HEK293 (cell line): ENCODE data around the gene PGP.

Experiments used
- CTCF ChIA-PET: fragments of 350-600 bp; formaldehyde crosslinking; extraction: SDS; loops from one replicate; lab custom pipeline; 2021; ENCODE audit warnings: antibody characterized with exemption; lab: Yijun Ruan, JAX
- POLR2A ChIA-PET: fragments of 300-600 bp; formaldehyde crosslinking; extraction: SDS; loops from one replicate; lab custom pipeline; 2020; ENCODE audit warnings: antibody characterized with exemption, inconsistent platforms; lab: Yijun Ruan, JAX
- H3K27ac ChIP-seq: fragments of 200-500 bp; sonication (Bioruptor generic); 2 replicates; pipeline ENCODE4 v1.5.1; 2014; ENCODE audit warnings: low read depth, low read length, control low read depth, inconsistent platforms; ENCODE audit errors: extremely low read depth
- H3K36me3 ChIP-seq, 2 experiments: fragments of 200-500 bp in 1 of 2; sonication (Bioruptor generic) in 1 of 2; 1 replicate in 1 of 2; 2 replicates in 1 of 2; pipeline ENCODE4 v1.5.1; 2014 to 2017; ENCODE audit warnings: inconsistent platforms in 2 of 2, low read length in 2 of 2; ENCODE audit not compliant: control insufficient read depth in 2 of 2, insufficient read depth in 1 of 2
- H3K4me1 ChIP-seq: fragments of 200-500 bp; sonication (Bioruptor generic); 2 replicates; pipeline ENCODE4 v1.5.1; 2014; ENCODE audit warnings: mild to moderate bottlenecking, low read length, inconsistent platforms; ENCODE audit not compliant: control insufficient read depth, insufficient read depth
- H3K4me3 ChIP-seq: 2 replicates; pipeline ENCODE4 v1.5.1; 2011; ENCODE audit warnings: low read depth, mild to moderate bottlenecking, control low read depth, low read length, moderate library complexity
- H3K9me3 ChIP-seq: fragments of 200-500 bp; sonication (Bioruptor generic); 2 replicates; pipeline ENCODE4 v1.5.1; 2014; ENCODE audit warnings: low read depth, low read length, inconsistent platforms; ENCODE audit not compliant: control insufficient read depth, insufficient read depth
- GLI4 ChIP-seq: fragments of 450-650 bp; formaldehyde crosslinking; IDR thresholded peaks from 2 replicates; pipeline ENCODE4 v1.5.1; 2016; ENCODE audit warnings: missing biosample characterization, missing genetic modification characterization
- GLIS1 ChIP-seq: fragments of 450-650 bp; formaldehyde crosslinking; IDR thresholded peaks from 2 replicates; pipeline ENCODE4 v1.5.1; 2016; ENCODE audit warnings: missing biosample characterization, missing genetic modification characterization
- KLF9 ChIP-seq: fragments of 450-650 bp; formaldehyde crosslinking; IDR thresholded peaks from 2 replicates; pipeline ENCODE4 v1.5.1; 2016; ENCODE audit warnings: missing biosample characterization, missing genetic modification characterization, low read depth
- MEIS1 ChIP-seq: sonication (generic); formaldehyde crosslinking; IDR thresholded peaks from 2 replicates; pipeline ENCODE4 v1.8.1; 2022; ENCODE audit warnings: missing genetic modification reagents, mild to moderate bottlenecking, borderline replicate concordance
- PRDM1 ChIP-seq: fragments of 450-650 bp; formaldehyde crosslinking; IDR thresholded peaks from 2 replicates; pipeline ENCODE4; 2016; ENCODE audit warnings: missing biosample characterization, missing genetic modification characterization
- TCF7L2 ChIP-seq: IDR thresholded peaks from 2 replicates; pipeline ENCODE4 v1.6.1; 2011; ENCODE audit warnings: low read depth, mild to moderate bottlenecking, inconsistent platforms, low read length, moderate library complexity, borderline replicate concordance
- ZBTB48 ChIP-seq: fragments of 450-650 bp; formaldehyde crosslinking; IDR thresholded peaks from 2 replicates; pipeline ENCODE4 v1.5.1; 2016; ENCODE audit warnings: missing biosample characterization, missing genetic modification characterization
- ZBTB8A ChIP-seq: fragments of 450-650 bp; formaldehyde crosslinking; IDR thresholded peaks from 2 replicates; pipeline ENCODE4 v1.5.1; 2016; ENCODE audit warnings: missing biosample characterization, missing genetic modification characterization
- ZEB2 ChIP-seq: fragments of 450-650 bp; formaldehyde crosslinking; IDR thresholded peaks from 2 replicates; pipeline ENCODE4 v1.5.1; 2016; ENCODE audit warnings: missing biosample characterization, missing genetic modification characterization
- ZNF10 ChIP-seq: fragments of 450-650 bp; formaldehyde crosslinking; IDR thresholded peaks from 2 replicates; pipeline ENCODE4 v1.5.1; 2017; ENCODE audit warnings: missing biosample characterization, missing genetic modification characterization
- ZNF23 ChIP-seq: fragments of 450-650 bp; formaldehyde crosslinking; IDR thresholded peaks from 2 replicates; pipeline ENCODE4 v1.5.1; 2016; ENCODE audit warnings: missing biosample characterization, missing genetic modification characterization, borderline replicate concordance
- ZNF266 ChIP-seq: fragments of 450-650 bp; formaldehyde crosslinking; IDR thresholded peaks from 2 replicates; pipeline ENCODE4 v1.5.1; 2016; ENCODE audit warnings: missing biosample characterization, missing genetic modification characterization, low read depth
- ZNF311 ChIP-seq: fragments of 450-650 bp; formaldehyde crosslinking; IDR thresholded peaks from 2 replicates; pipeline ENCODE4 v1.5.1; 2017; ENCODE audit warnings: missing biosample characterization, missing genetic modification characterization, borderline replicate concordance
- ZNF391 ChIP-seq: fragments of 450-650 bp; formaldehyde crosslinking; IDR thresholded peaks from 2 replicates; pipeline ENCODE4 v1.5.1; 2016; ENCODE audit warnings: low read depth, missing biosample characterization, missing genetic modification characterization, borderline replicate concordance
- ZNF501 ChIP-seq: fragments of 450-650 bp; formaldehyde crosslinking; IDR thresholded peaks from 2 replicates; pipeline ENCODE4 v1.5.1; 2016; ENCODE audit warnings: missing biosample characterization, missing genetic modification characterization
- ZNF548 ChIP-seq: fragments of 450-650 bp; formaldehyde crosslinking; IDR thresholded peaks from 2 replicates; pipeline ENCODE4 v1.5.1; 2016; ENCODE audit warnings: missing biosample characterization, missing genetic modification characterization
- ZNF549 ChIP-seq: fragments of 450-650 bp; IDR thresholded peaks from 2 replicates; pipeline ENCODE4 v1.5.1; 2018; ENCODE audit warnings: missing biosample characterization, missing genetic modification characterization, mild to moderate bottlenecking, inconsistent platforms, moderate library complexity
- ZNF626 ChIP-seq: fragments of 450-650 bp; sonication (Bioruptor Pico); formaldehyde crosslinking; IDR thresholded peaks from 2 replicates; pipeline ENCODE4 v1.5.1; 2018; ENCODE audit warnings: missing biosample characterization, missing genetic modification characterization, inconsistent platforms
- ZNF792 ChIP-seq: fragments of 450-650 bp; formaldehyde crosslinking; IDR thresholded peaks from 2 replicates; pipeline ENCODE4 v1.5.1; 2016; ENCODE audit warnings: missing biosample characterization, missing genetic modification characterization
- ZSCAN16 ChIP-seq: fragments of 450-650 bp; formaldehyde crosslinking; IDR thresholded peaks from 2 replicates; pipeline ENCODE4 v1.5.1; 2016; ENCODE audit warnings: missing biosample characterization, missing genetic modification characterization
- TF ChIP-seq, protein P1 (sequence below): fragments of 450-650 bp; formaldehyde crosslinking; IDR thresholded peaks from 2 replicates; pipeline ENCODE4 v1.5.1; 2017; ENCODE audit warnings: missing biosample characterization, missing genetic modification characterization
- TF ChIP-seq, protein P2 (sequence below): fragments of 450-650 bp; formaldehyde crosslinking; IDR thresholded peaks from 2 replicates; pipeline ENCODE4 v1.5.1; 2016; ENCODE audit warnings: missing biosample characterization, missing genetic modification characterization
- TF ChIP-seq, protein P3 (sequence below): fragments of 450-650 bp; formaldehyde crosslinking; IDR thresholded peaks from 2 replicates; pipeline ENCODE4 v1.5.1; 2016; ENCODE audit warnings: missing biosample characterization, missing genetic modification characterization
- TF ChIP-seq, protein P4 (sequence below): fragments of 450-650 bp; formaldehyde crosslinking; IDR thresholded peaks from 2 replicates; pipeline ENCODE4; 2016; ENCODE audit warnings: missing biosample characterization, missing genetic modification characterization
- TF ChIP-seq, protein P5 (sequence below): fragments of 450-650 bp; formaldehyde crosslinking; IDR thresholded peaks from 2 replicates; pipeline ENCODE4 v1.5.1; 2017; ENCODE audit warnings: missing biosample characterization, mild to moderate bottlenecking, missing genetic modification characterization, moderate library complexity

PGP gene

DNA sequence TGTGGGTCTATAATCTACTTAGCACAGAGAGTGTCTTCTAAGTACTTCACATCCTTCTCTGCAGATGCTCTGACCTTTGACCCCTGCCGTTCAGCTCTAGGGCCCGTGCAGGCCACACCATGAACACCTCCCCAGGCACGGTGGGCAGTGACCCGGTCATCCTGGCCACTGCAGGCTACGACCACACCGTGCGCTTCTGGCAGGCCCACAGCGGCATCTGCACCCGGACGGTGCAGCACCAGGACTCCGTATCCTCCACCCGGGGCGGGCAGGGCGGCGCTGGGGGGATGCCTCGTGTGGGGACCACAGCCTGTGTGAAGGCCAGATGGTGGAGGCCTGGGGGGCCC, 8.7 kb downstream of the PGP start (continued):
- TF ChIP-seq, protein P1, sequence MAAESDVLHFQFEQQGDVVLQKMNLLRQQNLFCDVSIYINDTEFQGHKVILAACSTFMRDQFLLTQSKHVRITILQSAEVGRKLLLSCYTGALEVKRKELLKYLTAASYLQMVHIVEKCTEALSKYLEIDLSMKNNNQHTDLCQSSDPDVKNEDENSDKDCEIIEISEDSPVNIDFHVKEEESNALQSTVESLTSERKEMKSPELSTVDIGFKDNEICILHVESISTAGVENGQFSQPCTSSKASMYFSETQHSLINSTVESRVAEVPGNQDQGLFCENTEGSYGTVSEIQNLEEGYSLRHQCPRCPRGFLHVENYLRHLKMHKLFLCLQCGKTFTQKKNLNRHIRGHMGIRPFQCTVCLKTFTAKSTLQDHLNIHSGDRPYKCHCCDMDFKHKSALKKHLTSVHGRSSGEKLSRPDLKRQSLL (tag by site-specific recombination) = 0 out of 2 replicates have a peak, but pooled peaks have one; percentile 1
- TF ChIP-seq, protein P2, sequence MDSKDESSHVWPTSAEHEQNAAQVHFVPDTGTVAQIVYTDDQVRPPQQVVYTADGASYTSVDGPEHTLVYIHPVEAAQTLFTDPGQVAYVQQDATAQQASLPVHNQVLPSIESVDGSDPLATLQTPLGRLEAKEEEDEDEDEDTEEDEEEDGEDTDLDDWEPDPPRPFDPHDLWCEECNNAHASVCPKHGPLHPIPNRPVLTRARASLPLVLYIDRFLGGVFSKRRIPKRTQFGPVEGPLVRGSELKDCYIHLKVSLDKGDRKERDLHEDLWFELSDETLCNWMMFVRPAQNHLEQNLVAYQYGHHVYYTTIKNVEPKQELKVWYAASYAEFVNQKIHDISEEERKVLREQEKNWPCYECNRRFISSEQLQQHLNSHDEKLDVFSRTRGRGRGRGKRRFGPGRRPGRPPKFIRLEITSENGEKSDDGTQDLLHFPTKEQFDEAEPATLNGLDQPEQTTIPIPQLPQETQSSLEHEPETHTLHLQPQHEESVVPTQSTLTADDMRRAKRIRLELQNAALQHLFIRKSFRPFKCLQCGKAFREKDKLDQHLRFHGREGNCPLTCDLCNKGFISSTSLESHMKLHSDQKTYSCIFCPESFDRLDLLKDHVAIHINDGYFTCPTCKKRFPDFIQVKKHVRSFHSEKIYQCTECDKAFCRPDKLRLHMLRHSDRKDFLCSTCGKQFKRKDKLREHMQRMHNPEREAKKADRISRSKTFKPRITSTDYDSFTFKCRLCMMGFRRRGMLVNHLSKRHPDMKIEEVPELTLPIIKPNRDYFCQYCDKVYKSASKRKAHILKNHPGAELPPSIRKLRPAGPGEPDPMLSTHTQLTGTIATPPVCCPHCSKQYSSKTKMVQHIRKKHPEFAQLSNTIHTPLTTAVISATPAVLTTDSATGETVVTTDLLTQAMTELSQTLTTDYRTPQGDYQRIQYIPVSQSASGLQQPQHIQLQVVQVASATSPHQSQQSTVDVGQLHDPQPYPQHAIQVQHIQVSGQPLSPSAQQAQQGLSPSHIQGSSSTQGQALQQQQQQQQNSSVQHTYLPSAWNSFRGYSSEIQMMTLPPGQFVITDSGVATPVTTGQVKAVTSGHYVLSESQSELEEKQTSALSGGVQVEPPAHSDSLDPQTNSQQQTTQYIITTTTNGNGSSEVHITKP (tag by site-specific recombination) = no peak
- TF ChIP-seq GLI4 (tag by site-specific recombination) (no peak), TCF7L2 (no peak), ZNF311 (tag by site-specific recombination) (no peak)

DNA sequence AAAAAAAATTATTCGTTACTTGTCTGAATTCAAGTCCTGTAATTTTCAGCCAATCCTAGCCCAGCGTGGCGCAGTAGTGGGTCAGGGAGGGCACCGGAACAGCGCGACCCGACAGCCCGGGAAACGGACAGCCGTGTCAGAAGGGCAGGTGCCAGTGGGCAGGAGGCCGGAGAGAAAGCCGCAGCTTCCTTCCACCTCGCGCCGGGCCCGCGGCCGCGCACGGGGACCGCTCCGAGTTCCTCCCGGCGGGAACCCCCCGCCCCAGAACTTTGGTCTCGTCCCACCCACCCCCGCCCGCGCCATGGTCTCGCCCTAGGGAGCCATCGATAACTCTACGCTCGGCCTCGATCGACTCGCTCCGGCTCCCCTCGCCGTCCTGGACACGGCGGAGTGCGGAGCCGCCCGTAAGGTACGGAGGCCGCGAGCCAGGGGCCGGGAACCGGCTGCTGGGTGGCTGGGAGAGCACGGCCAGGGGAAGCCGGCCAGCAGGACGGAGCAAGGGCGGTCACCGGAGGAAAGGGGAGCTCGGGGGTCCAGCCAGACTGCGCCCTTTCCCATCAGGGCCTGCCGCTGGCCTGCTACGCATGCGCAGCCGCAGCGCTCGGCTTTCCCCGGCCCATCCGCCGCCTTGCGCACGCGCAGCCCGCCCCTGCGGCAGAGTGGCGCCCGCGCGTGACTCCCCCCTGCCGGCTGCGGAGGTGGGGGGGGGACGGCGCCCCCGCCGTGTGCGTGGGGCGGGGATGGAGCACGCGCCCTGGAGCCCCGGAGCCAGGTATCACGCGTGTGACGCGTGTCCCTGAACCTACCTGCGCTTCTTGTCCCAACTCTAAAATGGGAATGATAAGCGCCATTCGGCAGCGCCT, 9.3 kb downstream of the PGP start, which contains the start of gene MLST8:
Gene MLST8 (plus strand): TSS at position 351 of the 863 bp plus-strand sequence. CDS start 632 bp downstream, outside the sequence.
- Histone ChIP-seq H3K4me3 (peak within 1 kb of the TSS; percentile 96), H3K4me1 (no peaks in the 10 kb centered on the region), H3K36me3 (peaks cover 0 to 35% of the 10 kb centered on the region in 2 experiments; a peak in 1 of 3 replicates), H3K27ac (peak within 1 kb of the TSS; percentile 90), H3K9me3 (no peaks in the 10 kb centered on the region)
- CTCF ChIA-PET = interaction anchor here (0.5 to 1.7 kb wide), 2 partner anchors 11 to 49 kb away, joined by 3 to 6 read pairs; no protein-coding TSS in a partner anchor
- POLR2A ChIA-PET = interaction anchor here (0.6 to 4.3 kb wide), 10 partner anchors 9 to 262 kb away, joined by 3 to 22 read pairs (median 4); partner anchors contain the start of genes DNASE1L2, PGP, TBL3 and TRAF7
- TF ChIP-seq ZNF23 (tag by site-specific recombination) (no peak), ZNF626 (tag by site-specific recombination) (no peak), KLF9 (tag by site-specific recombination) (no peak), ZNF501 (tag by site-specific recombination) (peak; percentile 34; the same call in 1 of the 2 replicates), ZBTB48 (tag by site-specific recombination) (no peak), ZNF10 (tag by site-specific recombination) (peak; percentile 31; the same call in 1 of the 2 replicates), ZBTB8A (tag by site-specific recombination) (0 out of 2 replicates have a peak, but pooled peaks have one; percentile 27), ZNF266 (tag by site-specific recombination) (no peak), GLIS1 (tag by site-specific recombination) (peak; percentile 66; the same call in 1 of the 2 replicates), ZEB2 (tag by site-specific recombination) (peak; percentile 65), ZNF391 (tag by site-specific recombination) (peak; percentile 27; the same call in 1 of the 2 replicates), MEIS1 (CRISPR knock-in tag) (no peak), ZSCAN16 (tag by site-specific recombination) (no peak), ZNF792 (tag by site-specific recombination) (no peak), ZNF549 (tag by site-specific recombination) (no peak), ZNF548 (tag by site-specific recombination) (no peak), PRDM1 (tag by site-specific recombination) (no peak)
- TF ChIP-seq, protein P3, sequence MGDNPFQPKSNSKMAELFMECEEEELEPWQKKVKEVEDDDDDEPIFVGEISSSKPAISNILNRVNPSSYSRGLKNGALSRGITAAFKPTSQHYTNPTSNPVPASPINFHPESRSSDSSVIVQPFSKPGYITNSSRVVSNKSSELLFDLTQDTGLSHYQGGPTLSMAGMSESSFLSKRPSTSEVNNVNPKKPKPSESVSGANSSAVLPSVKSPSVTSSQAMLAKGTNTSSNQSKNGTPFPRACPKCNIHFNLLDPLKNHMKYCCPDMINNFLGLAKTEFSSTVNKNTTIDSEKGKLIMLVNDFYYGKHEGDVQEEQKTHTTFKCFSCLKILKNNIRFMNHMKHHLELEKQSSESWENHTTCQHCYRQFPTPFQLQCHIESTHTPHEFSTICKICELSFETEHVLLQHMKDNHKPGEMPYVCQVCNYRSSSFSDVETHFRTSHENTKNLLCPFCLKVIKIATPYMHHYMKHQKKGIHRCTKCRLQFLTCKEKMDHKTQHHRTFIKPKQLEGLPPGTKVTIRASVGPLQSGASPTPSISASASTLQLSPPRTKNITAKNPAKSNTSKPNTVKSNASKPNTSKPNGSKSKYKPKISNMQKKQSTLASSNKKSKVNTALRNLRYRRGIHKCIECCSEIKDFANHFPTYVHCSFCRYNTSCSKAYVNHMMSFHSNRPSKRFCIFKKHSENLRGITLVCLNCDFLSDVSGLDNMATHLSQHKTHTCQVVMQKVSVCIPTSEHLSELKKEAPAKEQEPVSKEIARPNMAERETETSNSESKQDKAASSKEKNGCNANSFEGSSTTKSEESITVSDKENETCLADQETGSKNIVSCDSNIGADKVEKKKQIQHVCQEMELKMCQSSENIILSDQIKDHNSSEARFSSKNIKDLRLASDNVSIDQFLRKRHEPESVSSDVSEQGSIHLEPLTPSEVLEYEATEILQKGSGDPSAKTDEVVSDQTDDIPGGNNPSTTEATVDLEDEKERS (tag by site-specific recombination) = no peak
- TF ChIP-seq, protein P4, sequence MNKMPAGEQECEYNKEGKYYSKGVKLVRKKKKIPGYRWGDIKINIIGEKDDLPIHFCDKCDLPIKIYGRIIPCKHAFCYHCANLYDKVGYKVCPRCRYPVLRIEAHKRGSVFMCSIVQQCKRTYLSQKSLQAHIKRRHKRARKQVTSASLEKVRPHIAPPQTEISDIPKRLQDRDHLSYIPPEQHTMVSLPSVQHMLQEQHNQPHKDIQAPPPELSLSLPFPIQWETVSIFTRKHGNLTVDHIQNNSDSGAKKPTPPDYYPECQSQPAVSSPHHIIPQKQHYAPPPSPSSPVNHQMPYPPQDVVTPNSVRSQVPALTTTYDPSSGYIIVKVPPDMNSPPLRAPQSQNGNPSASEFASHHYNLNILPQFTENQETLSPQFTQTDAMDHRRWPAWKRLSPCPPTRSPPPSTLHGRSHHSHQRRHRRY = no peak
- TF ChIP-seq, protein P5, sequence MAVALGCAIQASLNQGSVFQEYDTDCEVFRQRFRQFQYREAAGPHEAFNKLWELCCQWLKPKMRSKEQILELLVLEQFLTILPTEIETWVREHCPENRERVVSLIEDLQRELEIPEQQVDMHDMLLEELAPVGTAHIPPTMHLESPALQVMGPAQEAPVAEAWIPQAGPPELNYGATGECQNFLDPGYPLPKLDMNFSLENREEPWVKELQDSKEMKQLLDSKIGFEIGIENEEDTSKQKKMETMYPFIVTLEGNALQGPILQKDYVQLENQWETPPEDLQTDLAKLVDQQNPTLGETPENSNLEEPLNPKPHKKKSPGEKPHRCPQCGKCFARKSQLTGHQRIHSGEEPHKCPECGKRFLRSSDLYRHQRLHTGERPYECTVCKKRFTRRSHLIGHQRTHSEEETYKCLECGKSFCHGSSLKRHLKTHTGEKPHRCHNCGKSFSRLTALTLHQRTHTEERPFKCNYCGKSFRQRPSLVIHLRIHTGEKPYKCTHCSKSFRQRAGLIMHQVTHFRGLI (tag by site-specific recombination) = no peak
